Measurements from ENCODE around the gene ASB6.

ASB6 gene

GRCh38 chr9:129604056-129604765 is 37.7 kb downstream of the ASB6 start:
- DNase-seq (ENCODE audit: low read depth), result no peak
- TF ChIP-seq CTCF (IDR thresholded peaks at IDR 0.05; ENCODE audit: control insufficient read depth, insufficient read depth, low read depth, low read length, missing control alignments), result no peak
- no peak overlapping the region for H3K4me3 ChIP-seq (ENCODE audit: control insufficient read depth, low read depth, low read length)

DNA sequence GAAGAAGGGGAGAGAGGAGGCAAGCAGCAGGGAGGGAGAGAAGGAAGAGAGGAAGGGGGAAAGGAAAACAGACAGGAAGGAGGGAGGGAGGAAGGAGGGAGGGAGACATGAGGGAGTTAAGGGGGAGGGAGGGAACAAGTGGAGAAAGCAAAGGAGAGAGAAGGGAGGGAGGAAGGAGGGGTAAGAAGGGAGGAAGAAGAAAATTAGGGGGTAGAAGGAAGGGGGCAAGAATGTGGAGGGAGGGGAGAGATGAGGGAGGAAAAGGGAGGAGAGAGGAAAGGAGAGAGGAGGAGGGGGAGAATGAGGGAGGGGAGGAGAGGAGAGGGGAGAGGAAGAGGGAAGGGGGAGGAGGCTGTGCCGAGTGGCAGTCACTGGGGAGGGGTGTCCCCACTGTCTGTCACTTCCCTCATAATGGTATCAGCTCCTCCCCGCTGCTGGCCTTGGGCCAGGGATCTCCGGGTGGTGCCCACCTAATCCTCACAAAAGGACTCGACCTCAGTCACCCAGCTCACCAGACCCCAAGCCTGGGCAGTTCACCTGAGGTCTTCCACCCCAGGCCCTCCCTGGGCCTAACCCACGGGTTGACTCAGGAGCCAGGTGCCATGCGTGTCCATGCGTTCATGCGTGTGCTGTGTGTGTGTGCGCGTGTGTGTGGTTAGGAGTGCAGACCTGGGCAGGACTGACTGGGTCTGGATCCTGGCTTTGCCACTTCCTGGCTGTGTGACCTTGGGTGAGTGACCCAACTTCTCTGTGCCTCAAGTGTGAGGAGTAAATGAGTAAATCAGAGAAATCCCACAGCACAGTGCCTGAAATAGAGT is 39.1 kb downstream of the ASB6 start:
- no peak overlapping the region for H3K4me3 ChIP-seq (ENCODE audit: control insufficient read depth, low read depth, low read length)
- TF ChIP-seq CTCF (IDR thresholded peaks at IDR 0.05; ENCODE audit: control insufficient read depth, insufficient read depth, low read depth, low read length, missing control alignments), result no peak
- no peak for DNase-seq (ENCODE audit: low read depth)

GRCh38 chr9:129601082-129601674 is 40.8 kb downstream of the ASB6 start:
- TF ChIP-seq CTCF (IDR thresholded peaks at IDR 0.05; ENCODE audit: control insufficient read depth, insufficient read depth, low read depth, low read length, missing control alignments), result no peak
- DNase-seq (ENCODE audit: low read depth), result no peak

GRCh38 chr9:129598089-129598596 is 43.8 kb downstream of the ASB6 start:
- H3K4me3 ChIP-seq (ENCODE audit: control insufficient read depth, low read depth, low read length), result no peak overlapping the region
- DNase-seq (ENCODE audit: low read depth), result no peak
- TF ChIP-seq CTCF (IDR thresholded peaks at IDR 0.05; ENCODE audit: control insufficient read depth, insufficient read depth, low read depth, low read length, missing control alignments), result no peak

More at GRCh38 chr9:129601082-129601674, 40.8 kb downstream of the ASB6 start:
- H3K4me3 ChIP-seq (ENCODE audit: control insufficient read depth, low read depth, low read length), result no peak overlapping the region

DNA sequence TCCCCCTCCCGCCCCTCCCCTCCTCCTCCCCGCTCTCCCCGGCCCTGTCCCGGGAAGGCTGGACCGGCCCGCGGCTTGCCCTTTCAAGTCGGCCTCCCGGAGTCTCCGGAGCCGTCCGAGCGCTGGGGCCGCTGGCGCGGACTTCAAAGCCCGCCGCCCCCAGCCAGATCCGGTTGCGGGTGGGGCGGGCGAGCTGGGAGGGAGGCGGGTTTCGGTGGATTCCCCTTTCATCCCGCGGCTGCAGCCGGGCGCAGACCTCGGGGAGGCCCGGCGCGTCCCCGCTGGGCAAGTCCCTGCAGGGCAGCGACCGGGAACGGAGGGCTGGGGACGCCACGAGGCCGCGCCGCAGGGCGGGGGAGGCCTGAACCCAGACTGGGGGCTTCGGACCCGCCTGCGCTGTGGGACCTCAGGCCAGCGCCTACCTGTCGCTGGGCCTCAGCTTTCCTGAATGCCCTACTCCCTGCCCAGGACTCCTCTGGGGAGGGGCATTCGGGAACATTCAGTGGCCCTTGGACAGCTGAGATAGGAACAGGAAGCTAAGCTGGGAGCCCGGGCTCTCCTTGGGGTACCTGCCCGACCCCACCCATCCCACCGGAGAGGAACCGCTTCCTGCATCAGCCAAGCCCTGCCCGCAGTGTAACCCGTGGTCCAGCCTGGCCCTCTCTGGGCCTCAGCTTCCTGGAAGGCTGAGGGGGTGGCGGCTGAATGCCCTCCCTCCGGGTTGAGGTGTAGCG is 44.4 kb downstream of the ASB6 start:
- no peak for TF ChIP-seq CTCF (IDR thresholded peaks at IDR 0.05; ENCODE audit: control insufficient read depth, insufficient read depth, low read depth, low read length, missing control alignments)
- peak overlapping the region; percentile 31 for H3K4me3 ChIP-seq (ENCODE audit: control insufficient read depth, low read depth, low read length)
- no peak for DNase-seq (ENCODE audit: low read depth)
